Memory B cell (primary cell): ENCODE measurements around the gene SLAMF1.
"Not testable (repeated sequence)": the region's sequence is repeated elsewhere in the genome, so short reads cannot be mapped to it uniquely, and the experiment has no call there.

Source experiments
- ATAC-seq: fragments of 150-1000 bp; cut with Tn5 transposase; 2 replicates; pipeline ENCODE4 v1.10.0; 2021; ENCODE audit warnings: low read depth, mild to moderate bottlenecking, moderate library complexity
- DNase-seq, 2 donors: peaks; one replicate each; pipeline ENCODE4 v3.0.0; 2022; ENCODE audit warnings: low spot score in 2 of 2
- H3K27ac Mint-ChIP-seq: one replicate; pipeline ENCODE4 v1.8.0; 2022; ENCODE audit warnings: mild to moderate bottlenecking, moderate library complexity, mixed read lengths
- H3K27me3 Mint-ChIP-seq: one replicate; pipeline ENCODE4 v1.8.0; 2022; ENCODE audit warnings: mixed read lengths
- H3K36me3 Mint-ChIP-seq: one replicate; pipeline ENCODE4 v1.8.0; 2022; ENCODE audit warnings: mild to moderate bottlenecking, mixed read lengths
- H3K4me1 Mint-ChIP-seq: one replicate; pipeline ENCODE4 v1.8.0; 2022; ENCODE audit warnings: mixed read lengths
- H3K4me3 Mint-ChIP-seq: one replicate; pipeline ENCODE4 v1.8.0; 2022; ENCODE audit warnings: mild to moderate bottlenecking, moderate library complexity, mixed read lengths
- H3K9me3 Mint-ChIP-seq: one replicate; pipeline ENCODE4 v1.8.0; 2022; ENCODE audit warnings: mixed read lengths

Gene SLAMF1, protein sequence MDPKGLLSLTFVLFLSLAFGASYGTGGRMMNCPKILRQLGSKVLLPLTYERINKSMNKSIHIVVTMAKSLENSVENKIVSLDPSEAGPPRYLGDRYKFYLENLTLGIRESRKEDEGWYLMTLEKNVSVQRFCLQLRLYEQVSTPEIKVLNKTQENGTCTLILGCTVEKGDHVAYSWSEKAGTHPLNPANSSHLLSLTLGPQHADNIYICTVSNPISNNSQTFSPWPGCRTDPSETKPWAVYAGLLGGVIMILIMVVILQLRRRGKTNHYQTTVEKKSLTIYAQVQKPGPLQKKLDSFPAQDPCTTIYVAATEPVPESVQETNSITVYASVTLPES

GRCh38 chr1:160646711-160647328, at the start of gene SLAMF1:
Gene SLAMF1, minus strand, starts transcription at chr1:160647044. Its CDS starts 99 bp downstream, at chr1:160646945.
- H3K27ac Mint-ChIP-seq, result peak within 1 kb of the TSS; percentile 74
- ATAC-seq, result peak; percentile 83
- H3K4me1 Mint-ChIP-seq, result peaks cover 52% of the 10 kb centered on the region
- H3K9me3 Mint-ChIP-seq, result no peaks in the 10 kb centered on the region
- no peaks in the 10 kb centered on the region for H3K27me3 Mint-ChIP-seq
- peak within 1 kb of the TSS; percentile 82 for H3K4me3 Mint-ChIP-seq
- no peak for DNase-seq
- no peaks in the 10 kb centered on the region for H3K36me3 Mint-ChIP-seq

DNA sequence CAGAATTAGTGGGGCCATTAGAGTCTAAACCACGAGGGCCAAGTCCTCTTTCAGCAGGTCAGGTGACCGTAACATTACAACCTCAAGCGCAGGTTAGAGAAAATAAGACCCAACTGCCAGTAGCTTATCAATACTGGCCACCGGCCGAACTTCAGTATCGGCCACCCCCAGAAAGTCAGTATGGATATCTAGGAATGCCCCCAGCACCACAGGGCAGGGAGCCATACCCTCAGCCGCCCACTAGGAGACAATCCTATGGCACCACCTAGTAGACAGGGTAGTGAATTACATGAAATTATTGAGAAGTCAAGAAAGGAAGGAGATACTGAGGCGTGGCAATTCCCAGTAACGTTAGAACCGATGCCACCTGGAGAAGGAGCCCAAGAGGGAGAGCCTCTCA, 45.5 kb upstream of the SLAMF1 start:
- not testable (repeated sequence) for H3K9me3 Mint-ChIP-seq, ATAC-seq, H3K4me3 Mint-ChIP-seq, DNase-seq, H3K27me3 Mint-ChIP-seq
- peaks cover 28% of the 10 kb centered on the region for H3K36me3 Mint-ChIP-seq
- peak overlapping the region; percentile 78 for H3K27ac Mint-ChIP-seq
- H3K4me1 Mint-ChIP-seq, result peaks cover 38% of the 10 kb centered on the region

DNA sequence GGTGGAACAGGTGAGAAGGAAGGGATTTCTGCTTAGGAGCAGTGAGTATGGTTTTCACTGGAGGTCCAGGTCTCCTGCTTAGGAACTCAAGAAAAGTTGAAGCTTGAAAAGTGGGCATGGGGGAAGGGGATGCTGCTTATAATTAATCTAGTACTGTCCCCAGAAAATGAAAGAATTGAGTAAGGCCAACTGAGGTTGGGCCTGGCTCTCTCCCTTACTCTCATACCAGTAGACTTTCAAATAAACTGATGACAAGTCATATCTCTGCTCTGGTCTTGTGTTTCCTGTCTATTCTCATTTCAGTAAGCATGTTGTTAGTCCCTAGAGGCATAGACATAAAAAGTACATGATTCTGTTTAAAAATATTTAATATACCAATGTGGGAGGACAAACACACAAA, 38.4 kb upstream of the SLAMF1 start:
- H3K4me3 Mint-ChIP-seq, result peak overlapping the region; percentile 52
- H3K27ac Mint-ChIP-seq, result peak overlapping the region; percentile 88
- ATAC-seq, result no peak
- peaks cover 5% of the 10 kb centered on the region for H3K9me3 Mint-ChIP-seq
- H3K4me1 Mint-ChIP-seq, result peaks cover 55% of the 10 kb centered on the region
- peaks cover 45% of the 10 kb centered on the region for H3K36me3 Mint-ChIP-seq
- H3K27me3 Mint-ChIP-seq, result no peaks in the 10 kb centered on the region
- DNase-seq, result no peak

- H3K4me1 Mint-ChIP-seq, result peaks cover 47% of the 10 kb centered on the region
- ATAC-seq (peak; percentile 40), DNase-seq (no peak)
- H3K9me3 Mint-ChIP-seq, result peaks cover 5% of the 10 kb centered on the region
- peaks cover 50% of the 10 kb centered on the region for H3K36me3 Mint-ChIP-seq
- H3K4me3 Mint-ChIP-seq, result peak overlapping the region; percentile 19
- H3K27me3 Mint-ChIP-seq, result no peaks in the 10 kb centered on the region
- peak overlapping the region; percentile 88 for H3K27ac Mint-ChIP-seq
Measured at GRCh38 chr1:160682983-160683865, 36.4 kb upstream of the SLAMF1 start.

DNA sequence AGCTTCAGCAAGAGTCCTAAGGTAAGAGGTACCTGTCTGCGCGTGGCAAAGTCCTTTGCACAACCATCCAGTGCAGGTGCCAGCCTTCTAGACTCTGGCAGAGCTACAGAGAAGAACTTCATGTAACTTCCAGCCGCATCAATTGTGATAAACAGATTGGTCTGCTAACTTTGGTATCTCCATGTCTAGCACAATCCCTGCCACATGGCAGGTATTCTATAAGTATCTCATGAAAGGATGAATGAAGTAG, 35.0 kb upstream of the SLAMF1 start:
- Mint-ChIP-seq H3K36me3 (peaks cover 47% of the 10 kb centered on the region), H3K9me3 (peaks cover 3% of the 10 kb centered on the region), H3K27ac (peak overlapping the region; percentile 88), H3K27me3 (no peaks in the 10 kb centered on the region), H3K4me3 (no peak overlapping the region), H3K4me1 (peaks cover 48% of the 10 kb centered on the region)
- no peak for ATAC-seq
- no peak for DNase-seq

- H3K27me3 Mint-ChIP-seq, result no peaks in the 10 kb centered on the region
- ATAC-seq (peak; percentile 90), DNase-seq (peak; percentile 79)
- H3K36me3 Mint-ChIP-seq, result peaks cover 42% of the 10 kb centered on the region
- H3K9me3 Mint-ChIP-seq, result no peaks in the 10 kb centered on the region
- H3K4me1 Mint-ChIP-seq, result peaks cover 46% of the 10 kb centered on the region
- peak overlapping the region; percentile 88 for H3K27ac Mint-ChIP-seq
- no peak overlapping the region for H3K4me3 Mint-ChIP-seq
Measured at GRCh38 chr1:160681066-160681890, 34.4 kb upstream of the SLAMF1 start.

DNA sequence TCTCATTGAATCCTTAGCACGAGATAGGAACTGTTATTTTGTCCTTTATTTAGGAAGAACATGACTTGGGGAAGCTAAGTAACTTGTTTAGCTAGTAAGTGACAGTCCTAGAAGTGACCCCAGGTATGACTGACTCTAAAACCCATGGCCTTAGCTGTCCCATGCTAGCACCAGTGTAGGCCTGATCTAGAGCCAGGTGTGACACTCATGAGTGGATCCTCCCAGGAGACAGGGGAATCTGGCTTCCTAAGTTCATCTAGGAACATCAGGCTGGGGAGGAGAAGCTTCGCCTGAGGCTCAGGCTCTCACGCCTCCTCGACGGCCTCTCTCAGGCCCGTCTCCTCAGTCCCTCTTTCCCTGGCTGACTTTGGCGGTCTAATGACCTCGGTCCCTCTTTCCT, 33.6 kb upstream of the SLAMF1 start:
- Mint-ChIP-seq H3K36me3 (peaks cover 38% of the 10 kb centered on the region), H3K27me3 (no peaks in the 10 kb centered on the region), H3K4me3 (no peak overlapping the region), H3K9me3 (no peaks in the 10 kb centered on the region), H3K27ac (no peak overlapping the region), H3K4me1 (peaks cover 41% of the 10 kb centered on the region)
- DNase-seq (no peak), ATAC-seq (no peak)

DNA sequence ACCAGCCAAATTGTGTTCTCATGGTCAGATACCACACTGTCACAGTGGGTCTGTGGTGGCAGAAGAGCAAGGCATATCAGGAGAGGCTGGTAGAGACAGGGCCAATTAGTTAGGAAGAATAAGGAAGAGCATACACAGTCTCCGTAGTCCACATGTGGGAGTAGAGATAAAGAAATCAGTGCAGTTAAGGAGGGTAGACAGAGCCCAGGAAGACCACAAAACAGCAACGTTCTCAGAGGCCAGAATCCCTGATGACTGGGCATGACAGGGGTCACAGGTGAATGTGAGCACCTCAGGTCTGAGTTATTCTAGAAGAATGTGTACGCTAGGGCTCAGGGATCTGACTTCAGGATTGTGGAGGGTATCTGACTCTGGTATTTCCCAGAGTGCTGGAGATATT, 33.0 kb upstream of the SLAMF1 start:
- Mint-ChIP-seq H3K4me1 (peaks cover 36% of the 10 kb centered on the region), H3K9me3 (no peaks in the 10 kb centered on the region), H3K27me3 (no peaks in the 10 kb centered on the region), H3K27ac (peak overlapping the region; percentile 64), H3K4me3 (no peak overlapping the region), H3K36me3 (peaks cover 37% of the 10 kb centered on the region)
- no peak for ATAC-seq
- DNase-seq, result no peak

DNA sequence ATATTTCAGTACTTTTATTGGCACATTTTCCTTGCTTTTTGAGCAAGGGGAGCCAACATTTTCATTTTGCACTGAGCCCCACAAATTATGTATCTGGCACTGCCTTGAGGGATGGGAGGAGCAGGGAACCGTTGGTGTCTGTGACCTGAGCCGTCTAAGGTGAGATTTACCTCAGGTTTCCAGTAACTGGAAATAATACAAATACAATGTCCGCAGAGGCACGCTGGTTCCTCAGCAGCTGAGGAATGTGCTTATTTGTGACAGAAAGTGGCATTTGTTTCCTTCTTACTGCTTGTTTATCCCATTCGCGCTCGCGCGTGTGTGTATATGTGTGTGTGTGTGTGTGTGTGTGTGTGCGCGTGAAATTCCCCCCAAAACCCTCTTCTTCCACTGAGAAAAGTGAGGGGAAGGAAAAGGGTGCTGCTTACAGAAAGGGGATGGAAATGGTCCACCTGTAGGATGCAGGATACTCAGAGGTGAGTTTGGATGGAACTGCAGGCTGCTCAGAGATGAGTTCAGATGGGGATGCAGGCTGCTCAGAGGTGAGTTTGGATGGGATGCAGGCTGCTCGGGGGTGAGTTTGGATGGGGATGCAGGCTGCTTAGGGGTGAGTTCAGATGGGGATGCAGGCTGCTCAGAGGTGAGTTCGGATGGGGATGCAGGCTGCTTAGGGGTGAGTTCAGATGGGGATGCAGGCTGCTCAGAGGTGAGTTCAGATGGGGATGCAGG, 30.2 kb upstream of the SLAMF1 start:
- Mint-ChIP-seq H3K4me3 (no peak overlapping the region), H3K27me3 (no peaks in the 10 kb centered on the region), H3K4me1 (peaks cover 15% of the 10 kb centered on the region), H3K9me3 (no peaks in the 10 kb centered on the region), H3K27ac (peak overlapping the region; percentile 4), H3K36me3 (peaks cover 28% of the 10 kb centered on the region)
- DNase-seq (no peak), ATAC-seq (no peak)

DNA sequence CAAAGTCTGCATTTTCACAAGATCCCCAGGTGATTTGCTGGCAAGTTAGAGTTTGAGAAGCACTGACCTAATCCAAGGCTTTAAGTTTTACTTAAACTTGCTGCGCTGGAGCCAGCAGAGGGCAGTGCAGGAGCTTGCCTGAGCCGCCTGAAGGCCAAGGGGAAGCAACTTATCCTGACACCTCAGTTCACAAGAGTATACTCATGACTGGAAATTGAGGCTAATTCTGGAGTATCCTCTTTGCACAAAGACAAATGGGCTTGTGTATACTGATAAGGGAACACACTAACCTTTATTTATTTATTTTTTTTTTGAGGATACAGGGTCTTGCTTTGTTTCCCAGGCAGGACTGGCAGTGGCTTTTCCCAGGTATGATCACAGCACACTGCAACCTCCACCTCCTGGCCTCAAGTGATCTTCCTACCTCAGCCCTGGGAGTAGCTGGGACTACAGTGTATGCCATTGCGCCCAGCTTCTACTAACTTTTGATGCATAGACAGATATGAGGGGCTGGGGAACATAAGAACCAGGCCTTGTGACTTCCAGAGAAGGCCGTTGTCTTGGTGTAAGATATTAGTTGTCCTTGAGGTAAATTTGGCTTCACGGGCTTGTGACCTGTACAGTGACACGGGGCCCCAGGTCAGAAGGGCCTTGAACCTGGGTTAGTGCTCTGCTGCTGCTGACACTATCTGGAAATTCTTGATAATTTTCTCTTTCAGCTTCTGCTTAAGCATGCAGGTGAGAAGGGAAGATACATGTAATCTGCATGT, 29.0 kb upstream of the SLAMF1 start:
- H3K4me3 Mint-ChIP-seq, result no peak overlapping the region

DNA sequence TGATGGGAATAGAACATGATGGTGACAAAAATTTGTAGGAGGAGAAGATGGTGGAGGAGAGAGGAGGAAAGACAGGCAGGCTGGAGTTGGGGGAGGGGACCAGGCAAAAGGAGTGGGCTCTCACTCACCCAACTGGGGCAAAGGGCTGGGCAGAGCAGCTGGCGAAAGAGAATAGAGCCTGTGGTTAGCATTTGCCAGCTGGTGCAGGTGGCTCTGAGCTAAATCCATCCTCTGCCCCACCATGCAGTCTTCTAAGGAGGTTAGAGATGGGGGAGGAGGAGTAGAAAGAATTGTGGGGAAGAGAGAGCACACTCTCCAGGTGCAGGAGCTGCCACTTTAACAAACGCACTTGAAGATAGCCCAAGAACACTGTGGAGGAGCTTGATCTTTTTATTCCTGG, 27.6 kb upstream of the SLAMF1 start:
- no peaks in the 10 kb centered on the region for H3K27me3 Mint-ChIP-seq
- H3K9me3 Mint-ChIP-seq, result peaks cover 2% of the 10 kb centered on the region
- ATAC-seq, result peak; percentile 23
- no peak overlapping the region for H3K4me3 Mint-ChIP-seq
- DNase-seq, result no peak
- H3K36me3 Mint-ChIP-seq, result peaks cover 18% of the 10 kb centered on the region
- H3K4me1 Mint-ChIP-seq, result peaks cover 16% of the 10 kb centered on the region
- H3K27ac Mint-ChIP-seq, result no peak overlapping the region

More for the DNA sequence above, 29.0 kb upstream of the SLAMF1 start:
- peak; percentile 85 for ATAC-seq
- Mint-ChIP-seq H3K27ac (no peak overlapping the region), H3K9me3 (no peaks in the 10 kb centered on the region), H3K36me3 (peaks cover 21% of the 10 kb centered on the region), H3K4me1 (peaks cover 13% of the 10 kb centered on the region), H3K27me3 (no peaks in the 10 kb centered on the region)
- DNase-seq, result peak; percentile 61

DNA sequence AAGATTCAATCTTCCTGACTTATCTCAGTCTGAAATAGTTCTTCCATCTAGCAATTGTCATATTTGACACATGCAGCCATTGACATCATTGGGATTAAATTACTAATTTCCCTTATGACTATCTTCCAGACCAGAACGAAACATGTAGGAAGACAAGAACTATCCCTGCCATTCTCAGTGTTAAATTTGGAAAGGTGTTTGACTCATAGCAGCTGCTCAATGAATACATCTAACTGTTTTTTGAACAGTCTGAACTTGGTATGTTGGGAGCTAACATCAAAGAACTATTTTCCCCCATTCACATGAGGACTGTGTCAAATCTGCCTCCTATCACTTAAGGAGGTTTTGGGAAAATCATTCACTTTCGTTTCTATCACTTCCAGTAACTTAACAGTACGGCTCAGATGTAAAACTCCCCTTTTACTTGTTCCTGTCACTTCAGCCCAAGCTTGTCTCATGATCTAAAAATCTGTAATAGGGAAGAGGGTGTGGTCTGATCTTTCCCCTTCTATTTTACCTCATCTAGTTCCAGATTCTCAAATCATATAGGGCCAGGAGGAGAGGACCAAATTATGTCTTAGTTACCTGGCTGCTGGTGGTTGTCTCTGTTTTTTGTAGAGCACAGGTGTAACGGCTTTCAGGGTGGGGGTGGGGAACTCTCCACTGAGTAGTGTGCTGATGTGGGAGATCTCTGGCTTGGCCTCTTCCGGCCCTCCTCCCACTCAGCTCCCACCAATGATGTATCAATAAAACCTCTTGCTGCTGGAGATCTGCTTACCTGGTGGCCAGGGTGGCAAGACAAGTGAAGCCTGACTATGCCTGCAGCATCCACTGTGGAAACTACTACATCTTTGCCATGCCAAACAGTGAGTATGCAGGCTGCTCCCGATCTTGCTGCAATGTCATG, 26.2 kb upstream of the SLAMF1 start:
- ATAC-seq, result peak; percentile 65
- no peak for DNase-seq
- no peak overlapping the region for H3K27ac Mint-ChIP-seq
- no peaks in the 10 kb centered on the region for H3K27me3 Mint-ChIP-seq
- H3K4me1 Mint-ChIP-seq, result peaks cover 12% of the 10 kb centered on the region
- peaks cover 10% of the 10 kb centered on the region for H3K36me3 Mint-ChIP-seq
- no peak overlapping the region for H3K4me3 Mint-ChIP-seq
- H3K9me3 Mint-ChIP-seq, result peaks cover 2% of the 10 kb centered on the region
